Heart left ventricle (tissue), 16 donors: Measurements from ENCODE around the gene CYP1B1. TPM values are rescaled to one million over a fixed set of nuclear protein-coding genes. Genes with fewer than 3 reads are reported as not detected.

Experiments used
- ATAC-seq, 4 donors: fragments of 200-7000 bp; cut with Tn5 transposase; one replicate each; pipeline ENCODE4 v1.9.1; 2020 to 2022; ENCODE audit warnings: moderate library complexity in 4 of 4, mild to moderate bottlenecking in 3 of 4, moderate number of reproducible peaks in 1 of 4
- DNase-seq, 5 donors: peaks; one replicate each; pipeline ENCODE4 v3.0.0-alpha.2; 2020
- H3K27ac ChIP-seq, 12 donors: fragments of 200-600 bp; sonication (generic) in 4 of 12; one replicate each; pipeline versions ENCODE4 v1.5.0 to v1.8.0; 2016 to 2022; ENCODE audit warnings: mild to moderate bottlenecking in 2 of 12
- H3K27me3 ChIP-seq, 9 donors: fragments of 200-600 bp; sonication (generic) in 2 of 9; one replicate each; pipeline versions ENCODE4 v1.5.1 to v1.8.0; 2016 to 2022; ENCODE audit warnings: mild to moderate bottlenecking in 3 of 9
- H3K36me3 ChIP-seq, 9 donors: fragments of 200-600 bp; sonication (generic) in 2 of 9; one replicate each; pipeline versions ENCODE4 v1.5.0 to v1.8.0; 2018 to 2022; ENCODE audit warnings: mild to moderate bottlenecking in 2 of 9
- H3K4me1 ChIP-seq, 12 donors: fragments of 200-600 bp; sonication (generic) in 4 of 12; one replicate each; pipeline versions ENCODE4 v1.5.0 to v1.8.0; 2016 to 2022; ENCODE audit warnings: mild to moderate bottlenecking in 3 of 12
- H3K4me3 ChIP-seq, 12 donors: fragments of 200-600 bp; sonication (generic) in 4 of 12; one replicate each; pipeline versions ENCODE4 v1.5.0 to v1.8.0; 2017 to 2022; ENCODE audit warnings: mild to moderate bottlenecking in 9 of 12, moderate library complexity in 4 of 12
- H3K9me3 ChIP-seq, 12 donors: fragments of 200-600 bp; sonication (generic) in 4 of 12; one replicate each; pipeline versions ENCODE4 v1.5.0 to v1.8.0; 2016 to 2022; ENCODE audit warnings: mild to moderate bottlenecking in 1 of 12
- POLR2A ChIP-seq, 2 donors: fragments of 450-650 bp; IDR thresholded peaks; one replicate each; pipeline ENCODE4 v1.6.1; 2017; ENCODE audit warnings: antibody characterized with exemption in 2 of 2, mild to moderate bottlenecking in 2 of 2, moderate library complexity in 2 of 2
- WGBS, 4 donors: extraction: QIAGEN DNeasy Blood & Tissue Kit in 2 of 4; methylation state at CpG; one replicate each; pipeline versions ENCODE4 v1.1.5 to v1.1.7; 2013 to 2018; 5-methylcytosine and 5-hydroxymethylcytosine counted together
- intact Hi-C, 10 donors: fragments of 100-400 bp; cut with DNase I; formaldehyde crosslinking; loops; one replicate each; pipeline versions ENCODE4 v1.11.1 to v1.14.2; 2022
- polyA plus RNA-seq, 2 donors: library from polyadenylated mRNA; stranded (reverse); fragments of 200-250 nt; gene quantifications; one replicate each; pipeline ENCODE4 v1.2.3, GENCODE V29; 2013
- total RNA-seq, 9 donors: library from RNA; depleted of rRNA in 2 of 9; stranded (reverse); fragments of >200 nt in 2 of 9; fragmentation: NEBNext Ultra II Directional in 3 of 9; extraction: Animal tissue kit (Norgen Biotek cat#: 25700) in 3 of 9; gene quantifications; one replicate each; pipeline versions ENCODE4 v1.1.0 to v1.2.4, GENCODE V29; 2016 to 2023
- TF ChIP-seq, protein P1 (sequence below), 12 donors: fragments of 200-600 bp; sonication (generic) in 4 of 12; IDR thresholded peaks; one replicate each; pipeline versions ENCODE4 v1.5.0 to v1.8.0; 2018 to 2022; ENCODE audit warnings: antibody characterized with exemption in 12 of 12, mild to moderate bottlenecking in 5 of 12
- donor health status: ischemic (EF 13 %, LVEDD 7.1; RV severe dilation, severe dysfunction).
- donor health status: healthy with polysubstance abuse.
- donor health status: DM: no; HTN: yes; CAD: no.
- donor health status: DM: no; HTN: no; CAD: no.
- donor health status: ischemic (EF 25% LVEDD 6.9; RV normal size, moderate dysfunction).
- donor health status: ischemic (EF 25% LVEDD 5.7; RV mildly dilated, moderate dysfunction).
- donor health status: healthy.
- donor health status: DM: yes; HTN: yes; CAD: no.
- donor health status: ischemic (EF 35%, LVEDD 5.7; RV mildly dilated, moderate dysfunction).
- donor health status: nonischemic (EF 11% LVEDD 7.7; RV severe dilation, severe dysfunction).
- donor health status: DM: yes; HTN: yes; CAD: no.
- donor health status: PGD.
- donor health status: ischemic (EF 29% LVEDD 5.4; RV normal size, mild dysfunction).
- donor health status: nonischemic (EF 23%, LVEDD 6.1; RV moderate dilation, normal function).

Gene CYP1B1
- total and polyA plus RNA-seq, 11 donors: 3.9 to 68.8 (median 20.5) TPM

DNA sequence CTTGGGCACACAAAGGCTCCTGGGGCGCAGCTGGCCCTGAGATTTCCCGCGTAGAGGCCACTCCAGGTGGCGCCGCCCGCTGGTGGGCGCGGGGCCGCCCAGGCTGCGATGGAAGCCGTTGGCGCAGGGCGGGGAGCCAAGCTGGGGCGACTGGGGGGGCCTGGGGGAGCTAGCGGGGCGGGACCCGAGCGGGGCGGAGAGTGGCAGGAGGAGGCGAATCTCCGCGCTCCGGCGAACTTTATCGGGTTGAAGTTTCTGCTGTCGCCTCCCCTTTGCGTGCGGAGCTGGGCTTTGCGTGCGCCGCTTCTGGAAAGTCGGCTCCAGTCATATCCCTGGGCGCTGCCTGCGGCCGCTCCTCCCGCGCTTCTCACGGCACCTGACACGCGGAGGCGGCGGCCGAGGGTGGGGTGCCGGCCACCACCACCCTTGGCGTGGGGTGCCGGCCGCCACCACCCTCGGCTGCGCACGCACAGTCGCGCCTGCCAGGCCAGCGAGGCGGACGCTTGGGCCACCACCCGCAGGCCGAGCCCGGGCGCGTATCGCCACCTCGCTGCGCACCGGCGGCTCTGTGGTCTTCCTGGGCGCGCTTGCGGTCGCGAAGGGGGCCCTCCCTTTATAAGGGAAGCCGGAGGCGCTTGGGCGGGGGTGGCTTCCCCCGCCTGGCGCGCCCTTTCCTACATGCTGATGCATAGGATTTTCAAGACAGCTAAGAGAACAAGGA, 919 bp upstream of the CYP1B1 start:
- no peaks in the 10 kb centered on the region for H3K9me3 ChIP-seq
- peaks cover 0 to 52% (median 22%) of the 10 kb centered on the region in 12 donors for H3K4me1 ChIP-seq
- H3K27ac ChIP-seq: peak overlapping the region; percentile 78 to 97 (median 93)
- intact Hi-C loops: loop anchor here in 9 of 10 donors (1.0 to 10.0 kb wide), 9 partner anchors 20 to 198 kb away; no protein-coding TSS in a partner anchor
- 0 to 1% (median 1%) methylated on average over 12 to 76 of the region's 76 CpGs for WGBS, 4 donors
- H3K36me3 ChIP-seq: no peaks in the 10 kb centered on the region
- ATAC-seq (peak; percentile 33 to 79 (median 72)), DNase-seq (peak; percentile 81 to 89 (median 83))
- peak overlapping the region; percentile 30 to 77 (median 65) for H3K4me3 ChIP-seq
- TF ChIP-seq, protein P1, sequence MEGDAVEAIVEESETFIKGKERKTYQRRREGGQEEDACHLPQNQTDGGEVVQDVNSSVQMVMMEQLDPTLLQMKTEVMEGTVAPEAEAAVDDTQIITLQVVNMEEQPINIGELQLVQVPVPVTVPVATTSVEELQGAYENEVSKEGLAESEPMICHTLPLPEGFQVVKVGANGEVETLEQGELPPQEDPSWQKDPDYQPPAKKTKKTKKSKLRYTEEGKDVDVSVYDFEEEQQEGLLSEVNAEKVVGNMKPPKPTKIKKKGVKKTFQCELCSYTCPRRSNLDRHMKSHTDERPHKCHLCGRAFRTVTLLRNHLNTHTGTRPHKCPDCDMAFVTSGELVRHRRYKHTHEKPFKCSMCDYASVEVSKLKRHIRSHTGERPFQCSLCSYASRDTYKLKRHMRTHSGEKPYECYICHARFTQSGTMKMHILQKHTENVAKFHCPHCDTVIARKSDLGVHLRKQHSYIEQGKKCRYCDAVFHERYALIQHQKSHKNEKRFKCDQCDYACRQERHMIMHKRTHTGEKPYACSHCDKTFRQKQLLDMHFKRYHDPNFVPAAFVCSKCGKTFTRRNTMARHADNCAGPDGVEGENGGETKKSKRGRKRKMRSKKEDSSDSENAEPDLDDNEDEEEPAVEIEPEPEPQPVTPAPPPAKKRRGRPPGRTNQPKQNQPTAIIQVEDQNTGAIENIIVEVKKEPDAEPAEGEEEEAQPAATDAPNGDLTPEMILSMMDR (IDR thresholded peaks at IDR 0.05): peak in 8 of 12 donors; percentile 26 to 60 (median 38)
- TF ChIP-seq POLR2A (IDR thresholded peaks at IDR 0.05): peak in 1 of 2 donors; percentile 69
- H3K27me3 ChIP-seq: peaks cover 0 to 55% (median 32%) of the 10 kb centered on the region in 9 donors

DNA sequence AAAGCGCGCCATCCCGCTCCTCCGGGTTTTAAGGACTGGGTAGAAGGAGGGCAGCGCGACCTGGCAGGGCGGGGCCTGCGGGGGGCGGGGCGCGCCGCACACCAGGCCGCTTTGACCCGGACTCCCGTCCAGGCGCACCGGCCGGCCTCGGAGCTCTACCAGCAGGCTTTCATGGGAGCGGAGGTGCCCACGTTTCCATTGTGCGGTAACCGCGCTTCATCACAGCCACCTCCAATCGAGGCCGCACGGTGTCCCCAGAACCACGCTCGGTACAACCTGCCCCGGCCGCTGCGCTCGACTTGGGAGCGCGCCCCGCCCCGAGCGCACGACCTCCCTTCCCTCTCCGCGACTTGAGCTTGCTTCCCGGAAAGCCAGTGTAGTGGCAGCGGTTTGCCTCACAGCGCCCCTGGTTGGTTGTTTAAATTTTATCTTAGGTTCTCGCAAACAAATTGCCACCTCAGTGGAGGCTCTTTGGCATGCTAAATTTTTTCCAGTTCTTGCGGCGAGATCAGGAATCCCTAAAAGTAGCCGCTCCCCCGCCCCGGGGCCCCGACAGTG, 280 bp upstream of the CYP1B1 start:
- ATAC-seq (peak; percentile 72 to 79 (median 76)), DNase-seq (peak; percentile 76 to 85 (median 77))
- TF ChIP-seq, protein P1 (IDR thresholded peaks at IDR 0.05): peak in 7 of 12 donors; percentile 19 to 44 (median 37)
- TF ChIP-seq POLR2A (IDR thresholded peaks at IDR 0.05): no peak
- intact Hi-C loops: loop anchor here in 9 of 10 donors (1.0 to 10.0 kb wide), 9 partner anchors 21 to 199 kb away; no protein-coding TSS in a partner anchor
- peak overlapping the region; percentile 78 to 97 (median 93) for H3K27ac ChIP-seq
- H3K9me3 ChIP-seq: no peaks in the 10 kb centered on the region
- 0 to 2% (median 1%) methylated on average over 12 to 51 of the region's 51 CpGs for WGBS, 4 donors
- H3K36me3 ChIP-seq: peaks cover 0 to 2% (median 0%) of the 10 kb centered on the region in 9 donors
- H3K27me3 ChIP-seq: peaks cover 0 to 57% (median 32%) of the 10 kb centered on the region in 9 donors
- peak overlapping the region; percentile 30 to 77 (median 65) for H3K4me3 ChIP-seq
- peaks cover 0 to 53% (median 22%) of the 10 kb centered on the region in 12 donors for H3K4me1 ChIP-seq

DNA sequence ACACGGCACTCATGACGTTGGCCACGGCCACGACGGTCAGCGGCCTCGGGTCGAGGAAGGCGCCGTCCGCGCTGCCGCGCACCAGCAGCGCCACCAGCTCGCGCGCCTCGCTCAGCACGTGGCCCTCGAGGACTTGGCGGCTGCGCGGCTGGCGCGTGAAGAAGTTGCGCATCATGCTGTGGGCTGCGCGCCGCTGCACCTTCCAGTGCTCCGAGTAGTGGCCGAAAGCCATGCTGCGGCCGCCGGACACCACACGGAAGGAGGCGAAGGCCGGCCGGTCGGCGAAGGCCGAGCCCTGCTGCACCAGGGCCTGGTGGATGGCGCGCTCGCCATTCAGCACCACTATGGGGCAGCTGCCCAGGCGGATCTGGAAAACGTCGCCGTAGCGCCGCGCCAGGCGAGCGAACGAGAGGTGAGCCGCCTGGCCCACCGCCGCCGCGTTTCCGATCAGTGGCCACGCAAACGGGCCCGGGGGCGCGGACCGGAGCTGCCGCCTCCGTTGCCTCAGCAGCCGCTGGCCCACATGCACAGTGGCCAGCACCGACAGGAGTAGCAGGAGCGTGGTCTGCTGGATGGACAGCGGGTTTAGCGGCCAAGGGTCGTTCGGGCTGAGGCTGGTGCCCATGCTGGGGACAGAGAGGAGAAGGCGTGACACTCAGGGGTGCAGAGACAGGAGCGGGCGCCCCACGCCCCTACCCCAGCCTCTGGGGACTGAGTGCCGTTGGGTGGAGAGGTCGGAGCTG, 1.0 kb downstream of the CYP1B1 start:
- peak overlapping the region; percentile 78 to 97 (median 93) for H3K27ac ChIP-seq
- H3K4me3 ChIP-seq: peak overlapping the region; percentile 30 to 77 (median 65)
- intact Hi-C loops: loop anchor here in 7 of 10 donors (5.0 to 10.0 kb wide), 4 partner anchors 37 to 200 kb away; no protein-coding TSS in a partner anchor
- peaks cover 0 to 57% (median 32%) of the 10 kb centered on the region in 9 donors for H3K27me3 ChIP-seq
- ATAC-seq (peak in 2 of 4 donors; percentile 1 to 11), DNase-seq (peak in 4 of 5 donors; percentile 21 to 71 (median 38))
- H3K36me3 ChIP-seq: peaks cover 0 to 13% (median 5%) of the 10 kb centered on the region in 9 donors
- no peak for TF ChIP-seq POLR2A (IDR thresholded peaks at IDR 0.05)
- TF ChIP-seq, protein P1 (IDR thresholded peaks at IDR 0.05): no peak
- no peaks in the 10 kb centered on the region for H3K9me3 ChIP-seq
- peaks cover 0 to 53% (median 22%) of the 10 kb centered on the region in 12 donors for H3K4me1 ChIP-seq
- WGBS, 4 donors: 3 to 7% (median 5%) methylated on average over 15 to 82 of the region's 82 CpGs
